ENCODE measurements around the gene MAGI2. TPM values are rescaled to one million over a fixed set of nuclear protein-coding genes. Genes with fewer than 3 reads are reported as not detected.

The MAGI2 gene
- total RNA-seq, 2 donors from 2014 or later, result 10.3 to 19.2 TPM

GRCh38 chr7:78379148-78379547 is 1074.3 kb downstream of the MAGI2 start:
- DNase-seq, result no peak
- Histone ChIP-seq H3K36me3 (ENCODE audit: control insufficient read depth, insufficient read depth, low read length) (no peaks in the 10 kb centered on the region), H3K4me1 (ENCODE audit: control insufficient read depth, insufficient read depth, low read length) (no peaks in the 10 kb centered on the region), H3K4me3 (ENCODE audit: low read length) (no peak overlapping the region), H3K9ac (ENCODE audit: extremely low read depth, low read length, poor library complexity, severe bottlenecking) (no peak overlapping the region), H3K27me3 (ENCODE audit: control insufficient read depth, insufficient read depth, low read length, poor library complexity, severe bottlenecking) (no peaks in the 10 kb centered on the region), H3K27ac (ENCODE audit: low read depth, low read length) (no peak overlapping the region), H3K9me3 (ENCODE audit: control insufficient read depth, low read length) (no peaks in the 10 kb centered on the region)
- Mint-ChIP-seq H3K4me1 (no peaks in the 10 kb centered on the region), H3K36me3 (ENCODE audit: low read depth) (no peaks in the 10 kb centered on the region), H3K27ac (no peak overlapping the region), H3K4me3 (no peak overlapping the region), H3K9me3 (no peaks in the 10 kb centered on the region), H3K27me3 (ENCODE audit: insufficient read depth) (no peaks in the 10 kb centered on the region)
- no peak for TF ChIP-seq CTCF (conservative IDR thresholded peaks at IDR 0.05)
- no CpG with 5 or more reads among the region's 1 CpG for WGBS, 2 experiments (ENCODE audit: insufficient coverage in 1 of 2, insufficient read length in 1 of 2)

DNA sequence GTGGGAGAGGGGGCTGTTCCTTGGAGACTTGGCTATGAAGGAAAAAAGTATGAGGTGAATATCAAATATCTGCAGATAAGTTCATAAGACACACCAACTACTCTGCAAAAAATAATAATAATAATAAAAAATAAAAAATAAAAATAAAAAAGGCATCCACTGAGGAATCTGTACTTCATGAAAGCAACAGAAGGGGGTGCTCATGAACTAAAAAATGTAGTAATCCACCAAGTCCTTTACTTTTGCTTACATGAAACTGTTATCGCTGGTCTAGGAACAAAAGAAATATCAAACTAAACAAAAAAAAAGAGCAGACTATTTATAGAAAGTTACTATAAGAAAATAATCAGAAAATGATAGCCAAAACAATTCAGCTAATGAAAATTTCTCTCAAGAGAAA is 1075.9 kb downstream of the MAGI2 start:
- H3K27me3 Mint-ChIP-seq (ENCODE audit: insufficient read depth), result no peaks in the 10 kb centered on the region
- Histone ChIP-seq H3K9ac (ENCODE audit: extremely low read depth, low read length, poor library complexity, severe bottlenecking) (no peak overlapping the region), H3K4me1 (ENCODE audit: control insufficient read depth, insufficient read depth, low read length) (no peaks in the 10 kb centered on the region), H3K36me3 (ENCODE audit: control insufficient read depth, insufficient read depth, low read length) (no peaks in the 10 kb centered on the region), H3K4me3 (ENCODE audit: low read length) (no peak overlapping the region), H3K27ac (ENCODE audit: low read depth, low read length) (no peak overlapping the region), H3K27me3 (ENCODE audit: control insufficient read depth, insufficient read depth, low read length, poor library complexity, severe bottlenecking) (no peaks in the 10 kb centered on the region), H3K9me3 (ENCODE audit: control insufficient read depth, low read length) (no peaks in the 10 kb centered on the region)
- no peak overlapping the region for H3K27ac Mint-ChIP-seq
- no peaks in the 10 kb centered on the region for H3K4me1 Mint-ChIP-seq
- TF ChIP-seq CTCF (conservative IDR thresholded peaks at IDR 0.05), result peak; percentile 73
- H3K9me3 Mint-ChIP-seq, result no peaks in the 10 kb centered on the region
- H3K36me3 Mint-ChIP-seq (ENCODE audit: low read depth), result no peaks in the 10 kb centered on the region
- H3K4me3 Mint-ChIP-seq, result no peak overlapping the region
- no CpG with 5 or more reads among the region's 1 CpG for WGBS, 2 experiments (ENCODE audit: insufficient coverage in 1 of 2, insufficient read length in 1 of 2)
- no peak for DNase-seq

- H3K27me3 Mint-ChIP-seq (ENCODE audit: insufficient read depth), result no peaks in the 10 kb centered on the region
- no peaks in the 10 kb centered on the region for H3K36me3 Mint-ChIP-seq (ENCODE audit: low read depth)
- no peak for DNase-seq
- Histone ChIP-seq H3K9me3 (ENCODE audit: control insufficient read depth, low read length) (no peaks in the 10 kb centered on the region), H3K4me1 (ENCODE audit: control insufficient read depth, insufficient read depth, low read length) (no peaks in the 10 kb centered on the region), H3K36me3 (ENCODE audit: control insufficient read depth, insufficient read depth, low read length) (no peaks in the 10 kb centered on the region), H3K9ac (ENCODE audit: extremely low read depth, low read length, poor library complexity, severe bottlenecking) (no peak overlapping the region), H3K27me3 (ENCODE audit: control insufficient read depth, insufficient read depth, low read length, poor library complexity, severe bottlenecking) (no peaks in the 10 kb centered on the region), H3K27ac (ENCODE audit: low read depth, low read length) (no peak overlapping the region), H3K4me3 (ENCODE audit: low read length) (no peak overlapping the region)
- H3K9me3 Mint-ChIP-seq, result no peaks in the 10 kb centered on the region
- no peak overlapping the region for H3K4me3 Mint-ChIP-seq
- no peak overlapping the region for H3K27ac Mint-ChIP-seq
- TF ChIP-seq CTCF (conservative IDR thresholded peaks at IDR 0.05), result no peak
- no peaks in the 10 kb centered on the region for H3K4me1 Mint-ChIP-seq
These were observed 1082.5 kb downstream of the MAGI2 start for GRCh38 chr7:78370936-78371335.
